MM.1S (cell line): Measurements from ENCODE around the gene EVI5.
A peak's percentile ranks its signal among the peaks of the same experiment; 100 is the strongest.
"Not testable (repeated sequence)": the region's sequence is repeated elsewhere in the genome, so short reads cannot be mapped to it uniquely, and the experiment has no call there.

Source experiments
- DNase-seq: peaks from one replicate; pipeline ENCODE4 v3.0.0-alpha.2; 2015
- H2AFZ ChIP-seq: fragments of 300-600 bp; sonication (generic); 2 replicates; pipeline ENCODE4 v1.6.0; 2016; ENCODE audit warnings: antibody characterized with exemption, low read length
- H3F3A ChIP-seq: fragments of 300-600 bp; sonication (generic); 2 replicates; pipeline ENCODE4 v1.6.1; 2016; ENCODE audit warnings: mild to moderate bottlenecking, antibody characterized with exemption, low read length, moderate library complexity, mixed read lengths; ENCODE audit not compliant: insufficient read depth
- H3K27ac ChIP-seq: fragments of 300-600 bp; sonication (generic); 2 replicates; pipeline ENCODE4 v1.5.1; 2016; ENCODE audit warnings: mild to moderate bottlenecking, low read length
- H3K27me3 ChIP-seq: fragments of 300-600 bp; sonication (generic); replicated peaks from 2 replicates; pipeline ENCODE4 v1.6.0; 2016; ENCODE audit warnings: low read length; ENCODE audit not compliant: insufficient read depth
- H3K36me3 ChIP-seq: fragments of 300-600 bp; sonication (generic); replicated peaks from 2 replicates; pipeline ENCODE4 v1.6.1; 2016; ENCODE audit warnings: mild to moderate bottlenecking, low read length, mixed read lengths; ENCODE audit not compliant: insufficient read depth
- H3K4me1 ChIP-seq: fragments of 300-600 bp; sonication (generic); 2 replicates; pipeline ENCODE4 v1.6.1; 2016; ENCODE audit warnings: low read length, mixed read lengths
- H3K4me2 ChIP-seq: fragments of 300-600 bp; sonication (generic); 2 replicates; pipeline ENCODE4 v1.6.0; 2016; ENCODE audit warnings: low read depth, low read length
- H3K4me3 ChIP-seq: fragments of 300-600 bp; sonication (generic); 2 replicates; pipeline ENCODE4 v1.5.1; 2016; ENCODE audit warnings: low read length, mixed read lengths
- H3K79me2 ChIP-seq: fragments of 300-600 bp; sonication (generic); 2 replicates; pipeline ENCODE4 v1.6.1; 2016; ENCODE audit warnings: mixed run types, low read length, mixed read lengths
- H3K9ac ChIP-seq: fragments of 300-600 bp; sonication (generic); 2 replicates; pipeline ENCODE4 v1.6.1; 2016; ENCODE audit warnings: low read length, mixed read lengths
- H3K9me2 ChIP-seq: fragments of 300-600 bp; sonication (generic); replicated peaks from 2 replicates; pipeline ENCODE4 v1.6.1; 2016; ENCODE audit warnings: mild to moderate bottlenecking, low read length, mixed read lengths; ENCODE audit not compliant: insufficient read depth
- H3K9me3 ChIP-seq: fragments of 300-600 bp; sonication (generic); replicated peaks from 2 replicates; pipeline ENCODE4 v1.6.1; 2016; ENCODE audit warnings: mild to moderate bottlenecking, low read length, mixed read lengths; ENCODE audit not compliant: insufficient read depth
- H4K20me1 ChIP-seq: fragments of 300-600 bp; sonication (generic); 2 replicates; pipeline ENCODE4 v1.6.1; 2016; ENCODE audit warnings: mild to moderate bottlenecking, low read length, moderate library complexity, mixed read lengths; ENCODE audit not compliant: insufficient read depth
- CTCF ChIP-seq: fragments of 300-600 bp; sonication (generic); IDR thresholded peaks from 2 replicates; pipeline ENCODE4 v1.5.1; 2016; ENCODE audit warnings: antibody characterized with exemption, low read length, mixed read lengths
- EZH2 ChIP-seq: fragments of 300-600 bp; sonication (generic); optimal IDR thresholded peaks from 2 replicates; pipeline ENCODE3; 2017; ENCODE audit warnings: low read depth, mild to moderate bottlenecking, antibody characterized with exemption, low read length, mixed read lengths
- EZH2phosphoT487 ChIP-seq: fragments of 300-600 bp; sonication (generic); IDR thresholded peaks from 2 replicates; pipeline ENCODE4 v1.6.1; 2018; ENCODE audit warnings: antibody characterized with exemption, low read length

The EVI5 gene

GRCh38 chr1:92536211-92536979 lies 248.5 kb downstream of the EVI5 start:
- no peak for DNase-seq
- H3K27me3 ChIP-seq: no peaks in the 10 kb centered on the region
- no peak overlapping the region for H2AFZ ChIP-seq
- no peak overlapping the region for H3K4me3 ChIP-seq
- H3K27ac ChIP-seq: no peak overlapping the region
- H3K9me2 ChIP-seq: no peaks in the 10 kb centered on the region
- no peaks in the 10 kb centered on the region for H4K20me1 ChIP-seq
- H3K9me3 ChIP-seq: no peaks in the 10 kb centered on the region
- H3K36me3 ChIP-seq: no peaks in the 10 kb centered on the region
- H3K79me2 ChIP-seq: no peaks in the 10 kb centered on the region
- peaks cover 23% of the 10 kb centered on the region for H3F3A ChIP-seq
- no peak for TF ChIP-seq EZH2phosphoT487
- no peak for TF ChIP-seq EZH2
- no peak for TF ChIP-seq CTCF
- H3K4me2 ChIP-seq: peak overlapping the region; percentile 71; the same call in 1 of the 2 replicates
- no peak overlapping the region for H3K9ac ChIP-seq
- H3K4me1 ChIP-seq: peaks cover 26% of the 10 kb centered on the region

- H3K4me3 ChIP-seq, H2AFZ ChIP-seq, H3K79me2 ChIP-seq, H3K27ac ChIP-seq, H3K36me3 ChIP-seq, DNase-seq, H3K9ac ChIP-seq, H3K9me2 ChIP-seq, H3K27me3 ChIP-seq, H3K9me3 ChIP-seq, H3F3A ChIP-seq, H3K4me2 ChIP-seq, H4K20me1 ChIP-seq: not testable (repeated sequence)
- H3K4me1 ChIP-seq: peaks cover 14% of the 10 kb centered on the region
Measured at GRCh38 chr1:92532371-92532770, 252.5 kb downstream of the EVI5 start.

DNA sequence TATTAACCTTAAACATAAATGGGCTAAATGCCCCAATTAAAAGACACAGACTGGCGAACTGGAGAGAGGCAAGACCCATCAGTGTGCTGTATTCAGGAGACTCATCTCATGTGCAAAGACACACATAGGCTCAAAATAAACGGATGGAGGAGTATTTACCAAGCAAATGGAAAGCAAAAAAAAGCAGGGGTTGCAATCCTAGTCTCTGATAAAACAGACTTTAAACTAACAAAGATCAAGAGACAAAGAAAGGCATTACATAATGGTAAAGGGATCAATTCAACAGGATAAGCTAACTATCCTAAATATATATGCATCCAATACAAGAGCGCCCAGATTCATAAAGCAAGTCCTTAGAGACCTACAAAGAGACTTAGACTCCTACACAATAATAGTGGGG lies 253.0 kb downstream of the EVI5 start:
- H3K9me2 ChIP-seq, DNase-seq, H3K36me3 ChIP-seq, H3K79me2 ChIP-seq, H3K9ac ChIP-seq, H2AFZ ChIP-seq, H3K4me3 ChIP-seq, H3K4me2 ChIP-seq, H3K4me1 ChIP-seq, H4K20me1 ChIP-seq, H3F3A ChIP-seq, H3K27me3 ChIP-seq, H3K27ac ChIP-seq, H3K9me3 ChIP-seq: not testable (repeated sequence)

GRCh38 chr1:92527670-92528069 lies 257.2 kb downstream of the EVI5 start:
- TF ChIP-seq EZH2 (no peak), EZH2phosphoT487 (no peak), CTCF (no peak)

DNA sequence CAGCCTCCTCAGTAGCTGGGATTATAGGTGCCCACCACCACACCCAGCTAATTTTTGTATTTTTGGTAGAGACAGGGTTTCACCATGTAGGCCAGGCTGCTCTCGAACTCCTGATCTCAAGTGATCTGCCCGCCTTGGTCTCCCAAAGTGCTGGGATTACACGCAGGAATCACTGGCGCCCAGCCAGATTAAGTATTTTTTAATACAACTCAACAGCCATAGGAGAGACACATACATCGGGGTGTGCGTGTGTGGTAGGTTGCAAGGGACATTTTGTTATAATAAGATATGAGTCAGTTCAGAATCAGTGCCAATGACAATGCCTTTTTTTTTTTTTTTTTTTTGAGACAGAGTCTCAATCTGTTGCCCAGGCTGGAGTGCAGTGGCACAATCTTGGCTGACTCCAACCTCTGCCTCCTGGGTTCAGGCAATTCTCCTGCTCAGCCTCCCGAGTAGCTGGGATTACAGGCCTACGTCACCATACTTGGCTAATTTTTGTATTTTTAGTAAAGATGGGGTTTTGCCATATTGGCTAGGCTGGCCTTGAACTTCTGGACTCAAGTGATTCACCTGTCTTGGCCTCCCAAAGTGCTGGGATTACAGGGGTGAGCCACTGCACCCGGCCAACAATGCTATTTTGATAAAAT lies 259.8 kb downstream of the EVI5 start:
- not testable (repeated sequence) for H3F3A ChIP-seq, H3K79me2 ChIP-seq, H3K9me2 ChIP-seq, H3K27ac ChIP-seq, H3K9me3 ChIP-seq, H3K4me2 ChIP-seq, H3K36me3 ChIP-seq, DNase-seq, H4K20me1 ChIP-seq, H3K4me1 ChIP-seq, H3K4me3 ChIP-seq, H3K9ac ChIP-seq, H2AFZ ChIP-seq, H3K27me3 ChIP-seq

More at GRCh38 chr1:92527670-92528069, 257.2 kb downstream of the EVI5 start:
- Histone ChIP-seq H3K9me2 (no peaks in the 10 kb centered on the region), H3F3A (no peaks in the 10 kb centered on the region), H3K4me2 (no peak overlapping the region), H4K20me1 (no peaks in the 10 kb centered on the region), H3K27me3 (no peaks in the 10 kb centered on the region), H3K4me3 (no peak overlapping the region), H3K27ac (no peak overlapping the region), H3K9ac (no peak overlapping the region), H3K79me2 (no peaks in the 10 kb centered on the region), H3K4me1 (no peaks in the 10 kb centered on the region), H3K9me3 (no peaks in the 10 kb centered on the region), H3K36me3 (no peaks in the 10 kb centered on the region), H2AFZ (no peak overlapping the region)
- DNase-seq: no peak
